Keratinocyte (primary cell): ENCODE results near the gene SKP1. TPM values are rescaled to one million over a fixed set of nuclear protein-coding genes. Genes with fewer than 3 reads are reported as not detected.

ENCODE experiments used
- DNase-seq: peaks from one replicate; pipeline ENCODE4 v3.0.0-alpha.2; 2011; ENCODE audit warnings: low read depth, missing footprints, low spot score
- FAIRE-seq: peaks from 2 replicates; lab custom pipeline; 2011; peaks lifted over from hg19 to GRCh38; lab: Jason Lieb, UNC
- H2AFZ ChIP-seq: 2 replicates; pipeline ENCODE4 v1.6.0; 2012; ENCODE audit warnings: low read length, control low read depth, inconsistent platforms; ENCODE audit not compliant: control insufficient read depth
- H3K27ac ChIP-seq: 2 replicates; pipeline ENCODE4 v1.5.1; 2011; ENCODE audit warnings: low read length; ENCODE audit not compliant: control insufficient read depth, insufficient read depth
- H3K27me3 ChIP-seq: 3 replicates; pipeline ENCODE4 v1.6.0; 2011; ENCODE audit warnings: low read length; ENCODE audit not compliant: control insufficient read depth, insufficient read depth; ENCODE audit errors: extremely low read depth
- H3K36me3 ChIP-seq, 2 experiments: 2 replicates in 1 of 2; 3 replicates in 1 of 2; pipeline ENCODE4 v1.5.1; 2011; ENCODE audit warnings: low read length in 2 of 2, mild to moderate bottlenecking in 1 of 2; ENCODE audit not compliant: control insufficient read depth in 2 of 2, insufficient read depth in 2 of 2; ENCODE audit errors: extremely low read depth in 1 of 2
- H3K4me1 ChIP-seq: 3 replicates; pipeline ENCODE4 v1.5.1; 2011; ENCODE audit warnings: low read length; ENCODE audit not compliant: control insufficient read depth, insufficient read depth; ENCODE audit errors: extremely low read depth
- H3K4me2 ChIP-seq: 3 replicates; pipeline ENCODE4 v1.6.0; 2011; ENCODE audit warnings: low read depth, low read length; ENCODE audit not compliant: control insufficient read depth, insufficient read depth; ENCODE audit errors: extremely low read depth
- H3K4me3 ChIP-seq, 3 experiments: fragments of 200-600 bp in 1 of 3; sonication (generic) in 1 of 3; 2 replicates in 2 of 3; 3 replicates in 1 of 3; pipeline ENCODE4 v1.5.1; 2011 to 2016; ENCODE audit warnings: low read length in 3 of 3, mild to moderate bottlenecking in 3 of 3, control low read depth in 2 of 3, inconsistent platforms in 1 of 3, low read depth in 1 of 3, mixed read lengths in 1 of 3, mixed run types in 1 of 3, moderate library complexity in 1 of 3; ENCODE audit not compliant: control insufficient read depth in 2 of 3, insufficient read depth in 2 of 3; ENCODE audit errors: extremely low read depth in 1 of 3
- H3K79me2 ChIP-seq: 2 replicates; pipeline ENCODE4 v1.6.0; 2012; ENCODE audit warnings: low read length; ENCODE audit not compliant: control insufficient read depth, insufficient read depth
- H3K9ac ChIP-seq: 3 replicates; pipeline ENCODE4 v1.6.0; 2011; ENCODE audit warnings: low read length; ENCODE audit not compliant: control insufficient read depth, insufficient read depth; ENCODE audit errors: extremely low read depth
- H3K9me1 ChIP-seq: 3 replicates; pipeline ENCODE4 v1.6.0; 2011; ENCODE audit warnings: low read length; ENCODE audit not compliant: control insufficient read depth, insufficient read depth; ENCODE audit errors: extremely low read depth
- H3K9me3 ChIP-seq: 2 replicates; pipeline ENCODE4 v1.5.1; 2012; ENCODE audit warnings: low read depth, low read length; ENCODE audit not compliant: control insufficient read depth
- H4K20me1 ChIP-seq: 3 replicates; pipeline ENCODE4 v1.6.0; 2011; ENCODE audit warnings: low read length; ENCODE audit not compliant: control insufficient read depth, insufficient read depth; ENCODE audit errors: extremely low read depth
- CTCF ChIP-seq, 3 experiments: IDR thresholded peaks in 1 of 3; conservative IDR thresholded peaks in 1 of 3; optimal IDR thresholded peaks in 1 of 3; 2 replicates in 2 of 3; 3 replicates in 1 of 3; pipeline versions ENCODE3 to v1.5.1; 2011; ENCODE audit warnings: low read length in 3 of 3, mild to moderate bottlenecking in 3 of 3, moderate library complexity in 2 of 3, control low read depth in 1 of 3, inconsistent platforms in 1 of 3; ENCODE audit not compliant: insufficient read depth in 2 of 3; ENCODE audit errors: extremely low read depth in 1 of 3
- EZH2 ChIP-seq: IDR thresholded peaks from one replicate; pipeline ENCODE4 v1.6.1; 2012; ENCODE audit warnings: inconsistent platforms, mild to moderate bottlenecking, low read length, moderate library complexity
- dilution Hi-C: fragments of 300-500 bp; cut with MboI; formaldehyde crosslinking; loops from one replicate; pipeline ENCODE4 v1.7.0; 2020; ENCODE audit warnings: low sequenced_read_pairs; ENCODE audit not compliant: extremely low pct_ligation_motif_present
- polyA plus RNA-seq, 5 experiments: library from polyadenylated mRNA; depleted of rRNA in 3 of 5; stranded (reverse) in 3 of 5; stranded (forward) in 1 of 5; unstranded in 1 of 5; fragments of >200 nt; gene quantifications; 1 replicate in 1 of 5; 2 replicates in 3 of 5; 3 replicates in 1 of 5; pipeline versions ENCODE4 v1.2.1 to v1.2.3, GENCODE V29; 2011 to 2012; ENCODE audit warnings: missing spikeins in 2 of 5, low read depth in 1 of 5, low replicate concordance in 1 of 5

SKP1 gene
- polyA plus RNA-seq, 1 donor (not counting 4 experiments of a cell fraction or from before 2014, with no cell fraction given): 444 TPM

DNA sequence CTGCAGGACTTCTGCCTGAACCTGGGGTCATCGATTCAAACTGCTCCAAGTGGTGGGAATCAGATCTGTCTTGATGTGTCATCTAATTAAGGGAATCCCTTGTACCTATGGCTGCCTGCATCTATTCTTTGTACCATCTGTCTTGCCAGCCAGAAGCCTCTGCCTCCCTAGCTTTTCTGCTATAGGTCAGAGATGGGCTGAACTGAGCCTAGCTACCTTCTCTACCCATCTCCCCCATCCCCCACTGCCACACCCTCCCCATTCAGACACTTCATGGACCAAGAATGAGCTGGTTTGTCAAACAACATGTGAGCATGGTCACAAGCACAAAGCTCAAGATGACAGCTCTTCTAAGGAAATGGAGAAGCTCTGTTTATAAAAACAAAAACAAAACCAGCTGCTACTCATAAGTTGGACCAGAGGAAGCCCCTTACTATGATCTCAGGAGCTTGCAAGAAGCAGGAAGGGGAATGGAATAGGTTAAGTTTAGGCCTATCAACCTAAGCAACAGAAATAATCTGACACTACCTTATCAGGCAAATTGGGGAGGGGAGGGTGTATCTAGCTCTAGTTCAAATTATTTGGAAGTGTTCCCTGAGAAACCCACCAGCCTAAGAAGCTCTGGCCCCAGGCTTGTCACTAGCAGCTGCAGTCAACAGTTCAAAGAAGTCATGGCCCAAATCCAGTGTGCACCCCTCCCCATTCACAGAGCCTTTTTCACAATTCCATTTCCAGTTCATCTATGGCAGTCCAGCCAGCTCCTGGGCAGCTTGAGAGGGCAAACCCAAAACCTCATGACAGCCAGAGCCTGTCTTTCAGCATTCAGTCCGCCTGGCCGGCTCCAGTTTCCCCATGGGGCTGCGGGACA lies 29.9 kb downstream of the SKP1 start:
- no peaks in the 10 kb centered on the region for H3K27me3 ChIP-seq
- H3K27ac ChIP-seq: no peak overlapping the region
- H3K4me3 ChIP-seq: no peak overlapping the region
- H2AFZ ChIP-seq: no peak overlapping the region
- H3K9ac ChIP-seq: no peak overlapping the region
- no peaks in the 10 kb centered on the region for H3K9me3 ChIP-seq
- DNase-seq: no peak
- peaks cover 33 to 37% of the 10 kb centered on the region in 2 experiments for H3K36me3 ChIP-seq
- H3K79me2 ChIP-seq: peaks cover 13% of the 10 kb centered on the region
- dilution Hi-C loops: no loop called here
- no peak overlapping the region for H3K4me2 ChIP-seq
- H3K9me1 ChIP-seq: no peaks in the 10 kb centered on the region
- H4K20me1 ChIP-seq: peaks cover 19% of the 10 kb centered on the region
- TF ChIP-seq EZH2 (no peak), CTCF (optimal IDR thresholded peaks at IDR 0.05 in 1 of 3, IDR thresholded peaks at IDR 0.05 in 1 of 3, conservative IDR thresholded peaks at IDR 0.05 in 1 of 3; ENCODE audit: extremely low read depth in 1 of 3, insufficient read depth in 2 of 3, low read length in 3 of 3) (no peak)
- H3K4me1 ChIP-seq: no peaks in the 10 kb centered on the region
- no peak for FAIRE-seq

DNA sequence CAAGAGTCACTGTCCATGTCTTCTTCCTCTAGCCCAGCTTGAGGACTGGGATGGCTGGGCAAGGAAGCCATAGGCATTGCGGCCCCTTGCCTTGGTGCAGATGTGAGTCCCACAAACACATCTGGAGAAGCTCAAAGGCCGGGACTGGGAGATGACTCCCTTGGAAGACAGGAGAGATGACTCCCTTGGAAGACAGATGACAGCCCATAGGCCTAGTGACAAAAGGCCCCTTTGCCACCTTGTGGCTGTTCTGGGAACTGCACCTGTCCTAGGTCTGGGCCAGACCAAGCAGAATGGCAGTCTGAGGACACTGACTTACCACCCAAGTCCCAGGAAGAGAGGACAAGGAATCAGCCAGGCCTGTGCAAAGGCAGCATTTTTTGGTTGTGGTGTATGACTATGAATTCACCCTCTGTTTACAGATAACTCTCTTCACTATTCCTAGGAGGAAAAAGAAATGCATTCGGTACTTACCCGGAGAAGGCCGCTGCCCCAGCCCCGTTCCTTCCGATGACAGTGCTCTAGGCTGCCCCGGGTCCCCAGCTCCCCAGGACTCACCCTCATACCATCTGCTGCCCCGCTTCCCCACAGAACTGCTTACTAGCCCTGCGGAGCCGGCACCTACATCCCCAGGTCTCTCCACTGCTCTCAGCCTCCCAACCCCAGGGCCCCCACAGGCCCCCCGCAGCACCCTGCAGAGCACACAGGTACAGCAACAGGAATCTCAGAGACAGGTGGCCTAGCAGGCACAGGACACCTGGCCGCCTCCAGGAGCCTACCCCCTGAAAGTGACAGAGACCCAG lies 30.8 kb downstream of the SKP1 start:
- H2AFZ ChIP-seq: no peak overlapping the region
- peaks cover 2% of the 10 kb centered on the region for H3K4me1 ChIP-seq
- no peaks in the 10 kb centered on the region for H3K9me1 ChIP-seq
- no peak overlapping the region for H3K4me2 ChIP-seq
- no peak overlapping the region for H3K9ac ChIP-seq
- no peak overlapping the region for H3K27ac ChIP-seq
- dilution Hi-C loops: no loop called here
- TF ChIP-seq CTCF (optimal IDR thresholded peaks at IDR 0.05 in 1 of 3, IDR thresholded peaks at IDR 0.05 in 1 of 3, conservative IDR thresholded peaks at IDR 0.05 in 1 of 3; ENCODE audit: extremely low read depth in 1 of 3, insufficient read depth in 2 of 3, low read length in 3 of 3) (peak in 2 of 3 experiments; percentile 94 to 98), EZH2 (no peak)
- H3K27me3 ChIP-seq: no peaks in the 10 kb centered on the region
- no peak overlapping the region for H3K4me3 ChIP-seq
- no peaks in the 10 kb centered on the region for H3K9me3 ChIP-seq
- H3K36me3 ChIP-seq: peaks cover 31 to 39% of the 10 kb centered on the region in 2 experiments
- peaks cover 26% of the 10 kb centered on the region for H4K20me1 ChIP-seq
- FAIRE-seq: peak; percentile 75
- peak; percentile 41 for DNase-seq
- H3K79me2 ChIP-seq: peaks cover 13% of the 10 kb centered on the region
